Calu3 (cell line): ENCODE results near the gene LAMA2. TPM values are rescaled to one million over a fixed set of nuclear protein-coding genes. Genes with fewer than 3 reads are reported as not detected.

ENCODE experiments used
- BruUV-seq: library from RNA; stranded (reverse); fragments of 400-500 nt; replicated peaks from 2 replicates; lab custom pipeline; 2021; lab: Mats Ljungman, UMichigan
- CTCF ChIA-PET: fragments of 300-600 bp; sonication (Branson Sonifier 250); formaldehyde crosslinking; loops from one replicate; lab custom pipeline; 2022; ENCODE audit warnings: antibody characterized with exemption; lab: Charles Lee
- DNase-seq: peaks from one replicate; pipeline ENCODE4 v3.0.0; 2022
- H3K27ac Mint-ChIP-seq: one replicate; pipeline ENCODE4 v1.8.0; 2022; ENCODE audit warnings: mixed read lengths; ENCODE audit not compliant: unreplicated experiment
- H3K27me3 Mint-ChIP-seq: one replicate; pipeline ENCODE4 v1.8.0; 2022; ENCODE audit warnings: mixed read lengths; ENCODE audit not compliant: unreplicated experiment
- H3K36me3 Mint-ChIP-seq: one replicate; pipeline ENCODE4 v1.8.0; 2022; ENCODE audit warnings: mild to moderate bottlenecking, moderate library complexity, mixed read lengths; ENCODE audit not compliant: insufficient read depth, unreplicated experiment
- H3K4me1 Mint-ChIP-seq: one replicate; pipeline ENCODE4 v1.8.0; 2022; ENCODE audit warnings: mild to moderate bottlenecking, low read depth, mixed read lengths; ENCODE audit not compliant: unreplicated experiment
- H3K4me3 Mint-ChIP-seq: one replicate; pipeline ENCODE4 v1.8.0; 2022; ENCODE audit warnings: mild to moderate bottlenecking, low read depth, moderate library complexity, mixed read lengths; ENCODE audit not compliant: unreplicated experiment
- H3K9me3 Mint-ChIP-seq: one replicate; pipeline ENCODE4 v1.8.0; 2022; ENCODE audit warnings: low read depth, mixed read lengths; ENCODE audit not compliant: unreplicated experiment
- intact Hi-C: fragments of 100-400 bp; cut with micrococcal nuclease; formaldehyde crosslinking; loops from one replicate; pipeline ENCODE4 v1.10.0; 2022; ENCODE audit not compliant: unreplicated experiment
- total RNA-seq: library from RNA; stranded (reverse); gene quantifications from 2 replicates; pipeline ENCODE4 v1.2.3, GENCODE V29; 2022
- TF ChIP-seq, protein P1 (sequence below): fragments of 200-600 bp; IDR thresholded peaks from one replicate; pipeline ENCODE4 v1.8.0; 2022; ENCODE audit warnings: antibody characterized with exemption; ENCODE audit not compliant: unreplicated experiment

LAMA2 gene
- total RNA-seq, 1 experiment from 2014 or later = 0.80 TPM

- TF ChIP-seq, protein P1, sequence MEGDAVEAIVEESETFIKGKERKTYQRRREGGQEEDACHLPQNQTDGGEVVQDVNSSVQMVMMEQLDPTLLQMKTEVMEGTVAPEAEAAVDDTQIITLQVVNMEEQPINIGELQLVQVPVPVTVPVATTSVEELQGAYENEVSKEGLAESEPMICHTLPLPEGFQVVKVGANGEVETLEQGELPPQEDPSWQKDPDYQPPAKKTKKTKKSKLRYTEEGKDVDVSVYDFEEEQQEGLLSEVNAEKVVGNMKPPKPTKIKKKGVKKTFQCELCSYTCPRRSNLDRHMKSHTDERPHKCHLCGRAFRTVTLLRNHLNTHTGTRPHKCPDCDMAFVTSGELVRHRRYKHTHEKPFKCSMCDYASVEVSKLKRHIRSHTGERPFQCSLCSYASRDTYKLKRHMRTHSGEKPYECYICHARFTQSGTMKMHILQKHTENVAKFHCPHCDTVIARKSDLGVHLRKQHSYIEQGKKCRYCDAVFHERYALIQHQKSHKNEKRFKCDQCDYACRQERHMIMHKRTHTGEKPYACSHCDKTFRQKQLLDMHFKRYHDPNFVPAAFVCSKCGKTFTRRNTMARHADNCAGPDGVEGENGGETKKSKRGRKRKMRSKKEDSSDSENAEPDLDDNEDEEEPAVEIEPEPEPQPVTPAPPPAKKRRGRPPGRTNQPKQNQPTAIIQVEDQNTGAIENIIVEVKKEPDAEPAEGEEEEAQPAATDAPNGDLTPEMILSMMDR = no peak
- Mint-ChIP-seq H3K4me1 (no peaks in the 10 kb centered on the region), H3K36me3 (no peaks in the 10 kb centered on the region), H3K27me3 (no peaks in the 10 kb centered on the region), H3K9me3 (no peaks in the 10 kb centered on the region), H3K4me3 (no peak overlapping the region), H3K27ac (no peak overlapping the region)
- no peak for DNase-seq
- intact Hi-C loops = no loop called here
- CTCF ChIA-PET = no interaction called here
- no TSS peak for BruUV-seq
Measured at GRCh38 chr6:129416337-129416990, 533.5 kb downstream of the LAMA2 start.

GRCh38 chr6:129417416-129418086 is 534.6 kb downstream of the LAMA2 start:
- CTCF ChIA-PET = no interaction called here
- TF ChIP-seq, protein P1 = no peak
- no TSS peak for BruUV-seq
- Mint-ChIP-seq H3K27me3 (no peaks in the 10 kb centered on the region), H3K9me3 (no peaks in the 10 kb centered on the region), H3K4me1 (no peaks in the 10 kb centered on the region), H3K36me3 (no peaks in the 10 kb centered on the region), H3K27ac (no peak overlapping the region), H3K4me3 (no peak overlapping the region)
- no peak for DNase-seq
- intact Hi-C loops = no loop called here

- intact Hi-C loops = no loop called here
- Mint-ChIP-seq H3K4me1 (no peaks in the 10 kb centered on the region), H3K27me3 (no peaks in the 10 kb centered on the region), H3K27ac (no peak overlapping the region), H3K4me3 (no peak overlapping the region), H3K9me3 (no peaks in the 10 kb centered on the region), H3K36me3 (no peaks in the 10 kb centered on the region)
- TF ChIP-seq, protein P1 = no peak
- no peak for DNase-seq
- CTCF ChIA-PET = no interaction called here
- BruUV-seq = no TSS peak
Measured at GRCh38 chr6:129419324-129419723, 536.4 kb downstream of the LAMA2 start.

GRCh38 chr6:129426343-129426742 is 543.4 kb downstream of the LAMA2 start:
- Mint-ChIP-seq H3K36me3 (no peaks in the 10 kb centered on the region), H3K4me3 (no peak overlapping the region), H3K27me3 (no peaks in the 10 kb centered on the region), H3K9me3 (peaks cover 2% of the 10 kb centered on the region), H3K27ac (no peak overlapping the region), H3K4me1 (no peaks in the 10 kb centered on the region)
- TF ChIP-seq, protein P1 = no peak
- CTCF ChIA-PET = no interaction called here
- no peak for DNase-seq
- intact Hi-C loops = no loop called here
- no TSS peak for BruUV-seq
